A172 (cell line): ENCODE measurements around the gene ZNF622. TPM values are rescaled to one million over a fixed set of nuclear protein-coding genes. Genes with fewer than 3 reads are reported as not detected.
A peak's percentile ranks its signal among the peaks of the same experiment; 100 is the strongest.

Experiments
- DNase-seq: peaks from one replicate; pipeline ENCODE4 v3.0.0-alpha.2; 2015; ENCODE audit warnings: low spot score
- total RNA-seq: library from RNA; depleted of rRNA; stranded (reverse); fragments of >200 nt; shearing (Covaris generic); gene quantifications from 2 replicates; pipeline ENCODE4 v1.2.3, GENCODE V29; 2014; rRNA removed

The ZNF622 gene, protein sequence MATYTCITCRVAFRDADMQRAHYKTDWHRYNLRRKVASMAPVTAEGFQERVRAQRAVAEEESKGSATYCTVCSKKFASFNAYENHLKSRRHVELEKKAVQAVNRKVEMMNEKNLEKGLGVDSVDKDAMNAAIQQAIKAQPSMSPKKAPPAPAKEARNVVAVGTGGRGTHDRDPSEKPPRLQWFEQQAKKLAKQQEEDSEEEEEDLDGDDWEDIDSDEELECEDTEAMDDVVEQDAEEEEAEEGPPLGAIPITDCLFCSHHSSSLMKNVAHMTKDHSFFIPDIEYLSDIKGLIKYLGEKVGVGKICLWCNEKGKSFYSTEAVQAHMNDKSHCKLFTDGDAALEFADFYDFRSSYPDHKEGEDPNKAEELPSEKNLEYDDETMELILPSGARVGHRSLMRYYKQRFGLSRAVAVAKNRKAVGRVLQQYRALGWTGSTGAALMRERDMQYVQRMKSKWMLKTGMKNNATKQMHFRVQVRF
- 58.9 and 73.0 TPM in 2 replicates for total RNA-seq

DNA sequence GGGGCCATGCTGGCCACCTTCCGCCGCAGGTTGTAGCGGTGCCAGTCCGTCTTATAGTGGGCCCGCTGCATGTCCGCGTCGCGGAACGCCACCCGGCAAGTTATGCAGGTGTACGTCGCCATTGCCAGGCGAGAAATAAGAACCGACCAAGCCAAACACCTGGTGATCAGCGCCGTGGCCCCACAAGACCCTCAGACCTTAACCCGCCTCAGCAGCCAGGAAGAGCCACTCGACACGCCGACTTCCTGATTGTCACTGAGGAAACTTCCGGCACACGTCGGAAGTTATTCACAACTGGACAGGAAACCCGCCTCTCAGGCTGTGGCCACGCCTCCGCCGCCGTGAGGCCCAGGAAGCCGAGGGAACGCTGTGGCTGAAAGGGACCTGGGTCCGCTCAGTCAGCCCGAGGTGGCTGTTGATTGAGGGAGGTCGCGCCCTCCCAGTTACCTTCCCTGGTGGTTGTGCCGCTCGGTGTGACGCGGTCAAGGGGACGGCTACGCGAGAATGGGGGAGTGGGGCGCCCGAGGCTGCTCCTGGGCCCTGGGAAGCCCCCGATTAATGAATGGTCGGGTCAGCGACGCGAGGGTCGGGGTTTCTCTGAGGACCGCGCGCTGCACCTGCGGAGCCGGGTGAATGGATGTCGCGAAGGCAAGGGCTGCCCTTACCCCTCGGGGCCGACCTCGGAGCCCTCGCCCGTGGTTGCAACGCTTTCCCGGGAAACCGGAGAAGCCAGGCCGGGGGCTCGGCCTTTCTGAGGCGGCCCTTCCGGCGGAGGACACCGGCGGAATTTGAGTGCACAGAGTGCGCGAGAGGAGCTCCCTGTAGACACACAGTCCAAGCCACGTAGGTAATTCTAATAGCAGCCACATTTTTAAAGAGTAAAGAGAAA is at the start of gene ZNF622:
TSS of gene ZNF622 (minus strand) at position 257 of the 889 bp plus-strand sequence. CDS start at position 122, 135 bp downstream.
- DNase-seq = peak; percentile 87

DNA sequence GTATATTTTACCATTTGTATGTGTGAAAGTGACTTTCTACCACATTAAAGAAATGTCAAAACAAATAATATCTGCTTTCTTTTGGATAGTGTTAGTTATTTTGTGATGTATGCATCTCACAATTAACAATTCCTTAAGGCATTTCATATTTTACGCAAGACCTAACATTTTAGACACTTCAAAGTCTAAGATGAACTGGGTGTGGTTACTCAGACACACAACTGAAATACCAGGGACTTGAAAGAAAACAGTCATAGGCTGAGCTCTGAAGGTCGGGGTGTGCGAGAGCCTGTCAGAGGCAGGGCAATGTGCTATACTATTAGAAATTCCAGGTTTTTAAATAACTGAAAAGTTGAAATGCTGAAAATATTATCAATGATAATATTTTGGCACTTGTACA is 44.5 kb upstream of the ZNF622 start:
- no peak for DNase-seq

DNA sequence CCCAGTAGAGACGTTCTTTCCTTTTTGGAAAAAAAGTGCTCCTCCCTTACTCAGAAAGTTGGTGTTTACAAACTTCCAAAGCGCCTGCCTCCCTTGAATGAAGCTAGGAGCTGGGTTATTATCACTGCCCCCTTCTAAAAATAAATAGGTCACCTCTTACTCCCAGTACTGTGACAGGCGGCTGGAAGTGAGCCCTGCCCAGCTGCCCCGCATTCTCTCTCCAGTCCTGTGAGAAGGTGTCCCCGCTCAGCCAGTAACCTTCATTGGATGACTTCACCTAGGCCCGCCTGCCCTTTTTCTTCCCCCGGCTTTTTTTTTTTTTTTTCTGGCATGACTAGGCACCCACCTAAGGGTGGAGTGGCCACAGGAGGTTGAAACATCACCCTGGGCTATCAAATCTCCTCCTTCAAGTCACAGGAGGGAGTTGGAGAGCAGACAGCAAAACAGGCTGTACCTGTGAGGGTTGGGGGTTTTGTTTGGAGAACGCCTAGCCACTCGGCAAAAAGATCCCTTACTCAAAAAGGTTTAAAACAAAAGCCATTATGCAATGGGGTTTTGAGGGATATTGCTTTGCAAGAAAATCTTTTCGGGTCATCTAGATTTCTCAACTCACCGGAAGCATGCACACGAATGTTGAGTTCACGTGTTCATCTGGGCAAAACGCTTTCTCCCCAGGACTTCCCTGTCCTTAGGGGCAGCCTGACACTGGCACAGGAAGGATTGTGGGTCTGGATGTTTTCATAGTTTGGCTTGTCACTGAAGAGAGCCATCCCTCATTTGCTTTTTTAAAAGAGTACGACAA is 43.3 kb upstream of the ZNF622 start:
- peak; percentile 85 for DNase-seq

DNA sequence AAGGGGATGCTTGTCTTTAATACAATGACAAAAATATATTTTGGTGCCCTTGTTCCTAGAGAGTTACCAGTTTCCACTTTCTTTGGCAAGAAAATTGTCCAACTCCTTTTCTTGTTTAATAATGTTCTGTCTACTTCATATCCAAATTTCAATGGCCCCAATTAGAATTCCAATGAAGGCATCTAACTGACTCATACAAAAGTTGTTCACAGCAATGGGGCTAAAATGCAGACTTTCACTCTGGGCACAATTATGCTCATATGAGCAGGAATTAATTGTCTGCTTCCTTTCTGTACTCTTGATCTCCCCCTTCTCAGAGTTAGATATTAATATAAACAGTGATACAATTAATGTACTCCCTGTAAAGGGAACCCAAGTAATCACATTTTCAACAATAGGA is 42.1 kb upstream of the ZNF622 start:
- DNase-seq = no peak

DNA sequence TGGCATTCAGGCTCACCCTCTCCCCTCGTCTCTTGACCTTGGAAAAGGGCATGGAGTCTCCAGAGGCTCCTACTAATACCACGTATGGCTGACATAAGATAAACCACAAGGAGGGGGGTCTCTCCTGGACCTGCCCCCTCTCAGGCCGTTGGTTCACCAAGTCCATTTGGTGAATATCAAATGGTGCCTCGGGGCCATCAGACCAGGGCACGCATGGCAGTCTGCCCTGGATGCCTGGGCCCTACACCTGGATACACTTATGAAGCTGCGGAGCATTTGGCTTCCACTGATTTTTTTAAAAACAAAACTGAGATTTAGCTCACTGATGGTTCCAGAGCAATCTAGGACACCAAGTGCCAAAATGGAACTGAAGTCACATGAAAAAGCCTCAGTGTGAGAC is 40.3 kb upstream of the ZNF622 start:
- DNase-seq = no peak

DNA sequence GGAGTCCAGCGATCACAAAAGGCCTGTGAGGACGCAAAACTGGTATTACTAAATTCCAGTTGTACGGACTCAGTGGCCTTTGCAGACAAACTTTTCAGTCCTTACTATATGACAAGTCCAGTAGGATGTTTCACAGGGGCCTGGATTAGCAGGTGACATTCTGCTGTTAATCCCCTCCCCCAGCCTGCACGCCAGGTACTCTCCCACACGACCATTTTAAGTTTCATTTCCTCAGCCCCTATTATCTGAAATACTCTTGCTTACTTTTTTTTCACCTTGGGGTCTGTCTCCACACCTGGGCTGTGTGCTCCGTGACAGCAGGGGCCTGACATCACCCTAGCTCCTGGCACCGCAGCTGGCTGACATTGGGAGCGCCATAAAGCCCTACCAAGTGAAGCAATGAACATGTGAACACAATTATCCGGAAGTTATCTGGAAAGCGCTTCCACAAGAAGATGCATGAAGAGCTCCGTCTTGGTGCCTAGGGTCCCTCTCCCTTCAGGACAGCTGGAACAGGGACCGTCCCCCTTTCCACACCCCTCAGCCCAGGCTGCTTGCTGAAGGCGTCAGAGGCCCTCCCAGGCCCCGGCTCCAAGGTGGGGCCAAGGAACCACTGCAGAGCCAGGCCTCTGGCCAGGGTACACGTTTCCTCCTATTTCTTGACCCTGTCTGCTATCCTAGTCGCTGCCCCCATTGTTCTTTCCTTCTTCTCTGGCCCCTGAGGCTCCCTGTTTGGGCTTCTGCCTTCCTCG is 39.7 kb upstream of the ZNF622 start:
- no peak for DNase-seq

DNA sequence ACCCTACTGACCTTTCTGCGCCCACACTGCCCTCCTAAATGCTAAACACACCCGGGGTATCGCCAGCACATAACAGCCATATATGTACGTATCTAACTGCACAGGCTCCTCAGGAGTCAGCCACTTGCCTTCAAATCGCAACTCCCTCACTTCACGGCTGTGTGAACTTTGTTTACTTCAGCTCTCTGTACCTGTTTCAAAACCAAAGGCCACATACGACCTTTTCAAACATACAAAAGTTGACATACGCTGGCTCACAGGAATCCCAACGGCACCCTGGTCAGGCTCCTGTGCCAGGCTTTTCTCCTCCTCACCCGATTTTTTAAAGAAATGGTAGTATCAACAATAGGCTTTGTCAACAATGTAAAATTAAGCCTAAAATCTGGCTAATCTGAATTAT is 39.0 kb upstream of the ZNF622 start:
- no peak for DNase-seq

DNA sequence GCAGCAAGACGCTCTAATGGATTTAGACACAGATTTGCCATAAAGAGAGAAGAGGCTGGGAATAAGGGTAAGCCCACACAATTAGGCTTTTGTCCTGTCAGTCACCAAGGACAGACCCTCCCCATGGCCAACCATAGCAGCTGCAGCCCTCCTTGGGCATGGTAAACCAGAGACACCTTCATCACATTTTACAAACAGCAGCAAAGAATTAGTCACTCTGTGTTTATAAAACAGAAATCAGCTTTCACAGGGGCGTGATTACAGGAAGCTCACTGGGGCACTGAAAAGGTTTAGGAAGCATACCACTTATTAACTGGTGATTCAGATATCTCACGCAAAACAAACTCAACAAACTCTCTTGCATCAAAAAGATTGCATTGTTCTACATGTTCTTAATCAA is 37.3 kb upstream of the ZNF622 start:
- DNase-seq = no peak

DNA sequence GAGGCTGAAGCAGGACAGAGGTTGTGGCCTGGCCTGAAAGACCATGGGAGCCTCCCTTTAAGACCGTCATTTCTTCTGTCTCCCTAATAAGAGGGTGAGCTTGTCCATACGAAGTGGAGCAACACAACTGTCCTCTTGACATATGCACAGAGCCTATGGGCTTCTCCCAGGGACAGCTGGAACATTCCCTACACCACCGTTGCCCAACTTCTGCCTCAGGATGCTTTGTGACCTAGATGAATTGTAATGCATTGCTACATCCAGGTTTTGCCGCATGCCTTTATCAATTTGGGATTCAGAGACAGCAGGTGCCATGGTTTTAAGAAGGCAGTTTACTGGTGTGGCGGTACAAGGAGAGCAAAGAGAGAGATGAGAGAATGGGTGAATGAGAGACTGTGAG is 34.4 kb upstream of the ZNF622 start:
- DNase-seq = no peak

DNA sequence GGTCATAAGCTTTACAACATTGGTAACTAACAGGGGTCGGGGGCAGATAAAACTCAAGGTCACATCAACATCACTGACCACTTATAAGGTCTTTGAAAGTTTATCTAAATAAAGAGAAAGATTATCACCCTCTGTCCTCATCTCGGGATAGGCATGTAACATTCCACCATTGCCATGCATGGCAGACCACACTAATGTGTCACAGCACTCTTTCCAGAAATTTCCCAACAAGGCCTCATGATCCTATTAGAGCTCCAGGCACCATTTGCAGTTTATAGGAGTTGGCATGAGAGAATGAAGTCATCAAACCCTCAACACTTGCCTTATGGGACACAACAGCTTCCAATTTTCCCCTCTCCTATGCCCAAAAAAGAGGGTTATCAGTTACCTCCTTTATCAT is 31.9 kb upstream of the ZNF622 start:
- DNase-seq = no peak

DNA sequence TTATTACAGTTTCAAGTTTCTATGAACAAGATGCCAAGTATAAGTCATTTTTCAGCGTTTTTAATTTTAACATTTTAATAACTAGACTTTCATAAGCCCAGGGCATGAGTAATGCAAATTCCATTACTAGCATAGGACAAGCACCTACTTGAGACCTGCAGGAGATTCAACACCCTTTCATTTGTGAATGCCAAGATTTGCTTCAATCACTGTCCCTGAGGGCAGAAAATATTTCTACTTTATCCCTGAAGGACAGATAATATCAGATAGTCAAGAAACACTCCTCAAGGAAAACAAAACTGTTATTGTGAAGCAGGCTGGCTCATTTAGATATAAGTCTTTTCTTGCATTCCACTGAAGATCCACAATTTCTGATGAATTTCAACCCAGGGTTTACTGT is 27.7 kb upstream of the ZNF622 start:
- DNase-seq = no peak

DNA sequence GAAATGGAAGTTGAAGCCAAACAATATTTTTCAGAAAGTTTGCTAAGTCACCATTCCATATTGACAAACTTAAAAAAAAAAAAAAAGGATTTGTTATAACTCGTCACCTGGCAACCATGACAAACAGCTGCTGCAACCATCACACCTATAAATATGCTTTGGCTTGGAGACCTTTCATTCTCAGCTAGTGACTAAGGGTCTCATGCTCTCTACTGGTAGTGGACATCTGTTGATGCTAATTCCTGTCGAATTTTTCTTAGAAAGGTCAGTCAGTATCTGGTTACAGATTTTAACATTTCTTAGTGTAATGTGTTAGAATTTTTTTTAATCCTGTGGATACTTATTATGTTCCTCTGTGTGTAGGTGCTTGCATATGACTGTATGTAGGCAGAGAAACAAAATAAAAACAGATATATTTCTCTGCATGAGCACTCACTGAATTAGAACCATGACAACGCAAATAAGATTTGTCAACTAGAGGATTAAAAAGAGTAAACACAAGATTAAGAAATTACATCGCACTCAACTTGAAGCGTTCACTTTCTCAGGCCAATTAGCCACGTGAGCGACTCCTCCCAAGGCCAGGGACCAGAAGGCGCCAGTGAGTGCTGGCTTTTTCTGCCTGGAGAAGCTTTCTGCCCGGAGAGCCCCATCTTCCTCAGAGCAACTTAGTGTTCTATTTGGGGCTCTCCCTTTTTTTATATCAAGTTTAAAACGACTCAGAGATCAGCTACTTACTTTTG is 27.0 kb upstream of the ZNF622 start:
- DNase-seq = peak; percentile 29

DNA sequence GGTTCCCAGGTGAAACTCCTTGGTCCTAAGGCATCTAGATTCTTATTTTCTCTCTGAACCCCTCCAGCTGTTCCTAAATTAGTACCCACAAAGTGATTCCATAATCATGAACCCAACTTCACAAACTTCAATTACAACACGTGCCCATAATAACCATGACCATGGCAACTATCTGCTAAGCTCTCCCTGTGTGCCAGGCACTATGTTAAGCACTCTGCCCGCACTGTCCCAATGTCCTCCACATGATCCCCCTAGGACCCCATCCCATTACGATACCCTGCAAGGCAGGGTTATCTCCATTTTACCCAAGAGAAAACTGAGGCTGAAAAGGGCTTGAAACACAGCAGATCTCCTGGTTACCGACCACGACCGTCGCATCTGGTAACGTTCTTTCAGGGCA is 25.3 kb upstream of the ZNF622 start:
- no peak for DNase-seq

DNA sequence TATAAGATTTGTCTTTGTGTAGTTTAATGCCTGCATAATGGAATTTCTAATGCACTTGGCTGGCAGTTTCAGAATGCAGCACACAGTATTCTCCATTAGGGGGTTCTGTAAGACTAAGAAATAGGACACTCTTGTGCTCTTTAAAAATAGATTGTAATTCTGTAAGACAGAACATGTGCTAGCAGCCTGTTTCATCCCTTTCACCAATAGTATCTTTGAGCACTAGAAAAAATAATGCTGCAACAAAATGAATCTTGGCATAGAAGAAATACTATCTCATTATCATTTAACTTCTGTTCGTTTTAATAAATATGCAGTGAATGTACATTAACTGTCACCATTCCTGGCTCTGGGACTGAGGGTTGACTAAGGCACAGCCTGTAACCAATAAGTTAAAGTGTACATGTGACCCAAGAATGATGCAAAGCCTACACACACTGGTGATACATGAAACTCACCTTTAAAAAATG is 23.8 kb upstream of the ZNF622 start:
- DNase-seq = peak; percentile 27

DNA sequence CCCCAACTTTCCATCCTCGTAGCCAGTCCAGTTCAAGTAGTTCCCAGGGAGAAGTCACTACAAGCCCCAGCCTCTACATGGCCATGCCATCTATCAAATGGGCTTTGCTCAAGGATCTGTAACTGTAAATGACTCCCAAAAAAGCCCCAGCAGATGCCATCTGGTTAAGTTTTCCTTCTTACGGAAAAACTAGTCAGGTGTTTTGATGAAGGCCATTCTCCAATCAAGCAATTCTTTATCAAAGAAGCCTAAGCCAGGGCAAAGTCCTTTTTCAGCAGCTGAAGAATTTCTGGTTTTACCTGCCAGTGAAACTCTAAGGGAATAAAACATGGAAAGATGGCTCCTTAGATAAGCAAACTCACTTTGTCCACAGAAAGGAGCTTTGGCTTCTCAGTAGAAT is 21.9 kb upstream of the ZNF622 start:
- no peak for DNase-seq

DNA sequence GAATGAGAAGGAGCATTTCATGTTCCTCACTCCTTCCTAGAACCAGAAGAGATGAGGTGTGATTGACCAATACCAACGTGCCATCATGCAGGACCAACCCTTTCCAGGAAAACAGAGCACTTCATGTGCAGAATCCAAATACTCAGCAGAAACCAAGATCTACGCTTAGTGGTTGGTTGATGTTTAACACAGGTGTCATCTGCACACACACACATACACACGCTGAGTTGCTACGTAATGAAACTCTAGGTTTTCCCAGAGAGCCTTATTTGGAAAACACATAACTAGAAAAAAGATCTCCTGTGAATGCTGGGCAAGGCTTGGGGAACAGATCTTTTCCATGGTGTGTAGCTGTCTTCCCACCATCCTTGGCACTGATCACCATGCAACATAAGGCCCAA is 21.1 kb upstream of the ZNF622 start:
- no peak for DNase-seq

DNA sequence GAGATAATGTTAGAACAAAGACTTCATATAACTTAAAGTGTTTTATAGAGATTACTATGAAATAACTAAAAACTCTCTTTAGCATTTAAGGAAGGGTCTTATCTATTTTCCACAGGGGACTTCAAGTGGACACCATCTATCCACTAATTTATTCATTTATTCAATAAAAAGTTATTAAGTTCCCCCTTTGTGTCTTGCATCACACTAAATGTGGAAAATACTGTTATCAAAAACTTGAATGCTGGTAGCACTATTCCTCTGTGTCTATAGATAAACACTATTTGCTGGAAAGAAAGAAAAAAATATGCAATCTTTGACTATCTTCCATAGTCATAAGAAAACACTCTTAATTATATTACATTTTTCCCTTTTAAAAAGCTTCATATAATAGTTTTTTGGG is 20.1 kb upstream of the ZNF622 start:
- no peak for DNase-seq

DNA sequence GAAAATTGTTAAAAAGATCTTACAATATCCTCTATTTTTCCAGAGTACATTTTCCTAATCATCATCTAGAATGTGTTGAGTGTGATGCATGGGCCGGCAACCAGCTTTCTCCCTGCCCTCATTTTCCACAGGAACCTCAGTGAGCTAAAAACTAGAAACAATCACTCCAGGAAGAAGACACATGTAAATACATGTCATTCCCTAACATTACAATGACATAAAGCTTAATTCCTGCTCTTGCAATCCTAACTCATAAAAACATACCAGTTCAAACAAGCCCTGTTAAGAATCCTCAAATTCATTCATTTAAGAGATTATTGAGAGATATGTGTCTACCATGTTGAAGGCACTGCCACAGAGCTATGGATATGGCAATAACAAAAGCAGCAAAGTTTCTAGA is 18.5 kb upstream of the ZNF622 start:
- no peak for DNase-seq

DNA sequence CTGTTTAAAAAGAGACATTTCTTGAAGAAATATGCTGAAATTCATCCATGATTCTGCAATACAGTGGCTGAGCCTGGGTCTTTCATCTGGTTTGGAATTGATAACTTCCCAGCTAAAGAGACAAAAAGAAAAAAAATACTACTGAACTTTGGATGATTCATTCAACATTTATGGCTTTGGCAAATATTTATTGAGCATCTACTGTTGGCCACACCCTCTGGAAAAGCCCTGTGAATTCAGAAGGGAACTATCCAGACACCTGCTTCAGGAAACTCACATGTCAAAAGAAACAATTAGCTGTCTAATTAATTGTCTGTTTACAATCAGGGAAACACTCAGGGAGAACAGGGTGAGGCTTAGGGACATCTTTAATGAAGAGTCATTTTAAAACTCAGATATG is 17.8 kb upstream of the ZNF622 start:
- peak; percentile 5 for DNase-seq

DNA sequence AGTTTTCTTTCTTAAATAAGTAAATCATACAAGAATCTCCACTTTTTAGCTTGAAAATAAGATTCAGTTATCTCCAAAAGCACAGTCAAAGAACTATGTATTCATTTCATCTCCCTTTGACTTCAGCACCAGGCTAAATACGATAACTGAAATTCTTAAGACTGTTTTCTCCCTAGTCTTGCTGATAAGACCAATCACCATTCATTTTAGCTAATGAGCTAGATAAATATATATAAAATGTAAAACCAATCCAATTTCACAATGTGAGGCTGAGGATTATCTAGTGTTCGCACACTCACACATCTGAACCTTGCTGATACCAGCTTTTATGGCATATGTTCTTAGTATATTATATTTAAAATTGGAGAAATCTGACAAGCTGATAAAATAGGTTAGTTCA is 17.3 kb upstream of the ZNF622 start:
- no peak for DNase-seq
